ENCODE data around the gene KIF20B. TPM values are rescaled to one million over a fixed set of nuclear protein-coding genes. Genes with fewer than 3 reads are reported as not detected.

Gene KIF20B
- total RNA-seq, 1 donor from 2014 or later: 71.5 TPM

DNA sequence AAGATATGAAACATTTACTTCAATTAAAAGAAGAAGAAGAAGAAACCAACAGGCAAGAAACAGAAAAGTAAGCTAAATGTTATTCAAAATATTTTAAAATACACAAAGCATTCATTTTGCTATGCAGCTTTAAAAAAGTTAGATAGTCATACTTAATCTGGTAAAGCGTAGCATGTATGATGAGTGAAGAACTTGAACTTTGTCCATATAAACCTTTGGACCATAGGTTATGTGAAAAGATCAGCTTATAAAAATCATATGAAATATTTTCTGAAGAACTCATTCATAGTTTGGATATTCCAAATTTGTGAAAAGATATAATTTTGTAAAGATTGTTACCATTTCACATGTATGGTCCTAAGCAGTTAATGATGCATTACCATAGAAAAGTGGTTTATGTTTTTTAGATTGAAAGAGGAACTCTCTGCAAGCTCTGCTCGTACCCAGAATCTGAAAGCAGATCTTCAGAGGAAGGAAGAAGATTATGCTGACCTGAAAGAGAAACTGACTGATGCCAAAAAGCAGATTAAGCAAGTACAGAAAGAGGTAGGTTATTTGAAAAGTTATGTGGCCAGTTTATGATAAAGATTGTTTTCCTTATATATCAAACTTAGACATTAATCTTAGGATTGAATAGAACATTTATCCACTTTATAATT is 37.3 kb downstream of the KIF20B start:
- Histone ChIP-seq H3K27me3 (no peaks in the 10 kb centered on the region), H2AFZ (replicated peaks) (no peak overlapping the region), H3K36me3 (peaks cover 28% of the 10 kb centered on the region), H3K27ac (no peak overlapping the region), H3F3A (ENCODE audit: low read depth) (peaks cover 13% of the 10 kb centered on the region), H3K4me2 (no peak overlapping the region), H3K9ac (no peak overlapping the region), H3K79me2 (ENCODE audit: low read depth) (no peaks in the 10 kb centered on the region), H3K4me3 (no peak overlapping the region), H3K4me1 (no peaks in the 10 kb centered on the region), H4K20me1 (ENCODE audit: low read depth) (no peaks in the 10 kb centered on the region), H3K9me3 (ENCODE audit: low read depth) (no peaks in the 10 kb centered on the region)
- Mint-ChIP-seq H3K36me3 (peaks cover 18% of the 10 kb centered on the region), H3K9me3 (no peaks in the 10 kb centered on the region), H3K27ac (no peak overlapping the region), H3K4me1 (no peaks in the 10 kb centered on the region), H3K27me3 (ENCODE audit: insufficient read depth, low read depth) (no peaks in the 10 kb centered on the region), H3K4me3 (no peak overlapping the region)
- DNase-seq (ENCODE audit: low spot score): no peak
- TF ChIP-seq, protein P1, sequence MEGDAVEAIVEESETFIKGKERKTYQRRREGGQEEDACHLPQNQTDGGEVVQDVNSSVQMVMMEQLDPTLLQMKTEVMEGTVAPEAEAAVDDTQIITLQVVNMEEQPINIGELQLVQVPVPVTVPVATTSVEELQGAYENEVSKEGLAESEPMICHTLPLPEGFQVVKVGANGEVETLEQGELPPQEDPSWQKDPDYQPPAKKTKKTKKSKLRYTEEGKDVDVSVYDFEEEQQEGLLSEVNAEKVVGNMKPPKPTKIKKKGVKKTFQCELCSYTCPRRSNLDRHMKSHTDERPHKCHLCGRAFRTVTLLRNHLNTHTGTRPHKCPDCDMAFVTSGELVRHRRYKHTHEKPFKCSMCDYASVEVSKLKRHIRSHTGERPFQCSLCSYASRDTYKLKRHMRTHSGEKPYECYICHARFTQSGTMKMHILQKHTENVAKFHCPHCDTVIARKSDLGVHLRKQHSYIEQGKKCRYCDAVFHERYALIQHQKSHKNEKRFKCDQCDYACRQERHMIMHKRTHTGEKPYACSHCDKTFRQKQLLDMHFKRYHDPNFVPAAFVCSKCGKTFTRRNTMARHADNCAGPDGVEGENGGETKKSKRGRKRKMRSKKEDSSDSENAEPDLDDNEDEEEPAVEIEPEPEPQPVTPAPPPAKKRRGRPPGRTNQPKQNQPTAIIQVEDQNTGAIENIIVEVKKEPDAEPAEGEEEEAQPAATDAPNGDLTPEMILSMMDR (IDR thresholded peaks at IDR 0.05): no peak
- TF ChIP-seq EZH2phosphoT487 (IDR thresholded peaks at IDR 0.05) (no peak), EZH2 (IDR thresholded peaks at IDR 0.05) (no peak)

DNA sequence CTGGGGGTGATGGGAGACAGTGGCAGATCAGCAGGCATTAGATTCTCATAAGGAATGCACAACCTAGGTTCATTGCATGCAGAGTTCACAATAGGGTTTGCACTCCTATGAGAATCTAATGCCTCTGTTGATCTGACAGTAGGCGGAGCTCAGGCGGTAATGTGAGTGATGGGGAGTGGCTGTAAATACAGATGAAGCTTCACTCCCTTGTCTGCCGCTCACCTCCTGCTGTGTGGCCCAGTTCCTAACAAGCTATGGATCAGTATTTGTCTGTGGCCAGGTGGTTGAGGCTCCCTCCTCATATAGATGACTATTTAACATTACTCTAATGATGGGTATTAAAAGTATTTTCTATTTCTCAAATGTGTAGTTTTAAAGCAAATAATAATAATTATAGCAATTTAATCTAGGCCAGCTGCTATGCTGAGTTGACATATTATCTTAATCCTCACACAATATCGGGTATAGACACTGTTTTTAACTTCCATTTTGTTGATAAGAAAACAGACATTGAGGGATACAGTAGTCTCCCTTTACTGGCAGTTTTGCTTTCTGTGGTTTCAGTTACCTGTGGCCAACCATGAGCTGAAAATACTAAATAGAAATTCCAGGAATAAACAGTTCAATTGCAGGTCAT is 39.9 kb downstream of the KIF20B start:
- Histone ChIP-seq H2AFZ (replicated peaks) (no peak overlapping the region), H3K36me3 (peaks cover 33% of the 10 kb centered on the region), H3F3A (ENCODE audit: low read depth) (peaks cover 13% of the 10 kb centered on the region), H3K79me2 (ENCODE audit: low read depth) (no peaks in the 10 kb centered on the region), H3K4me3 (no peak overlapping the region), H3K9ac (no peak overlapping the region), H4K20me1 (ENCODE audit: low read depth) (no peaks in the 10 kb centered on the region), H3K9me3 (ENCODE audit: low read depth) (no peaks in the 10 kb centered on the region), H3K27me3 (no peaks in the 10 kb centered on the region), H3K4me1 (no peaks in the 10 kb centered on the region), H3K27ac (no peak overlapping the region), H3K4me2 (no peak overlapping the region)
- Mint-ChIP-seq H3K4me1 (no peaks in the 10 kb centered on the region), H3K27me3 (ENCODE audit: insufficient read depth, low read depth) (peaks cover 2% of the 10 kb centered on the region), H3K36me3 (peaks cover 25% of the 10 kb centered on the region), H3K27ac (no peak overlapping the region), H3K4me3 (no peak overlapping the region), H3K9me3 (no peaks in the 10 kb centered on the region)
- peak; percentile 15 for DNase-seq (ENCODE audit: low spot score)
- TF ChIP-seq, protein P1 (IDR thresholded peaks at IDR 0.05): no peak
- TF ChIP-seq EZH2 (IDR thresholded peaks at IDR 0.05) (no peak), EZH2phosphoT487 (IDR thresholded peaks at IDR 0.05) (no peak)

DNA sequence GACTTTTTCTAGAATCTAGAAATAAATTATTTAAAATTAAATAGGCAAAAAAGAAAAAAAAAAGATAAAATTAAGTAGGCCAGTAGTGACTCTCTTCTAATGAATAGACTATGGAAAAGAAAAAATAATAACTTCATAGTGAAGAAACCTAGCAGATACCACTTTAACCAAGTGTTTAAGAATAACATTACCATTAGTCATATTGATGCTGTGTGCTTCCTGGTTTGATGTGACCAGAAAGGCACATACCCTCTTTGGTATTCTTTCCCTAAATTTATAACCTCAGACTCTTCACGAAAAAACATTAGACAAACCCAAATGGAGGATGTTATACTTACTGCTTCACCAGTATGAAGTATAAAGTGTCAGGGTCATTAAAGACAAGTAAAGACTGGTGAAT is 42.6 kb downstream of the KIF20B start:
- peaks cover 2% of the 10 kb centered on the region for H3K27me3 Mint-ChIP-seq (ENCODE audit: insufficient read depth, low read depth)
- Histone ChIP-seq H3K27ac (no peak overlapping the region), H3F3A (ENCODE audit: low read depth) (no peaks in the 10 kb centered on the region), H3K9ac (no peak overlapping the region), H3K4me1 (no peaks in the 10 kb centered on the region), H3K4me2 (no peak overlapping the region), H3K79me2 (ENCODE audit: low read depth) (no peaks in the 10 kb centered on the region), H3K36me3 (peaks cover 14% of the 10 kb centered on the region), H3K4me3 (no peak overlapping the region), H3K27me3 (no peaks in the 10 kb centered on the region), H3K9me3 (ENCODE audit: low read depth) (no peaks in the 10 kb centered on the region), H2AFZ (replicated peaks) (no peak overlapping the region), H4K20me1 (ENCODE audit: low read depth) (no peaks in the 10 kb centered on the region)
- H3K36me3 Mint-ChIP-seq: peaks cover 19% of the 10 kb centered on the region
- H3K27ac Mint-ChIP-seq: no peak overlapping the region
- H3K4me3 Mint-ChIP-seq: no peak overlapping the region
- no peaks in the 10 kb centered on the region for H3K4me1 Mint-ChIP-seq
- DNase-seq (ENCODE audit: low spot score): no peak
- TF ChIP-seq EZH2 (IDR thresholded peaks at IDR 0.05) (no peak), EZH2phosphoT487 (IDR thresholded peaks at IDR 0.05) (no peak)
- TF ChIP-seq, protein P1 (IDR thresholded peaks at IDR 0.05): no peak
- H3K9me3 Mint-ChIP-seq: no peaks in the 10 kb centered on the region

Measured in neural progenitor cell (in vitro differentiated cells).